Stomach (tissue), 9 donors: ENCODE measurements around the gene PGC. TPM values are rescaled to one million over a fixed set of nuclear protein-coding genes. Genes with fewer than 3 reads are reported as not detected.

Source experiments
- DNase-seq, 2 donors: peaks; one replicate each; pipeline versions ENCODE4 v3.0.0 to v3.0.0-alpha.2; 2013 to 2019
- H3K27ac ChIP-seq, 5 donors: fragments of 200-600 bp in 4 of 5; sonication (generic) in 4 of 5; one replicate each; pipeline ENCODE4 v1.5.1; 2013 to 2019; ENCODE audit warnings: mild to moderate bottlenecking in 1 of 5, moderate library complexity in 1 of 5
- H3K27me3 ChIP-seq, 3 donors: fragments of 200-600 bp; sonication (generic); one replicate each; pipeline ENCODE4 v1.5.1; 2017 to 2019; ENCODE audit warnings: mixed run types in 1 of 3
- H3K36me3 ChIP-seq, 4 donors: fragments of 200-600 bp; sonication (generic); 1 replicate in 3 of 4; 2 replicates in 1 of 4; pipeline ENCODE4 v1.5.1; 2016 to 2019
- H3K4me1 ChIP-seq, 4 donors: fragments of 200-600 bp; sonication (generic); one replicate each; pipeline ENCODE4 v1.5.1; 2016 to 2019
- H3K4me3 ChIP-seq, 4 donors: fragments of 200-600 bp; sonication (generic) in 3 of 4; one replicate each; pipeline ENCODE4 v1.5.1; 2016 to 2019; ENCODE audit warnings: mild to moderate bottlenecking in 1 of 4
- H3K9me3 ChIP-seq, 4 donors: fragments of 200-600 bp; sonication (generic); one replicate each; pipeline ENCODE4 v1.5.1; 2016 to 2019
- CTCF ChIP-seq, 7 experiments: fragments of 450-650 bp in 4 of 7; fragments of 200-600 bp in 3 of 7; sonication (generic) in 3 of 7; IDR thresholded peaks; one replicate each; pipeline ENCODE4 v1.5.1; 2016 to 2019; ENCODE audit warnings: antibody characterized with exemption in 7 of 7, control low read depth in 2 of 7, mild to moderate bottlenecking in 1 of 7
- EP300 ChIP-seq: sonication (generic); formaldehyde crosslinking; IDR thresholded peaks from one replicate; pipeline ENCODE4 v1.6.1; 2017; ENCODE audit warnings: antibody characterized with exemption
- POLR2A ChIP-seq, 4 donors: fragments of 450-650 bp; IDR thresholded peaks; one replicate each; pipeline ENCODE4 v1.6.1; 2016; ENCODE audit warnings: antibody characterized with exemption in 4 of 4, control low read depth in 2 of 4, mild to moderate bottlenecking in 1 of 4, moderate library complexity in 1 of 4
- POLR2AphosphoS5 ChIP-seq, 3 donors: sonication (generic); formaldehyde crosslinking; IDR thresholded peaks; one replicate each; pipeline ENCODE4 v1.6.1; 2016; ENCODE audit warnings: antibody characterized with exemption in 3 of 3
- WGBS, 5 donors: extraction: QIAGEN DNeasy Blood & Tissue Kit in 3 of 5; methylation state at CpG; one replicate each; pipeline versions ENCODE4 v1.1.5 to v1.1.7; 2013 to 2018; 5-methylcytosine and 5-hydroxymethylcytosine counted together
- intact Hi-C: fragments of 100-400 bp; cut with DNase I; formaldehyde crosslinking; loops from one replicate; pipeline ENCODE4 v1.15.1; 2023; ENCODE audit warnings: low total_unique reads
- polyA plus RNA-seq, 3 donors: library from polyadenylated mRNA; stranded (reverse); fragments of 200-250 nt; gene quantifications; one replicate each; pipeline ENCODE4 v1.2.3, GENCODE V29; 2013
- total RNA-seq, 5 donors: library from RNA; depleted of rRNA; stranded (reverse); fragments of >200 nt; gene quantifications; one replicate each; pipeline versions ENCODE4 v1.1.0 to v1.2.3, GENCODE V29; 2014 to 2016
- donor health status: healthy with polysubstance abuse.
- donor health status: Bipolar disorder and iron deficiency.
- donor health status: healthy.

The PGC gene
- total and polyA plus RNA-seq, 8 donors: 101 to 48,206 (median 8,210) TPM

- peaks cover 0 to 4% (median 0%) of the 10 kb centered on the region in 4 donors for H3K36me3 ChIP-seq
- WGBS, 5 donors: 63 to 85% (median 74%) methylated on average over 15 to 21 of the region's 21 CpGs
- no peaks in the 10 kb centered on the region for H3K9me3 ChIP-seq
- peak overlapping the region in 2 of 4 donors; percentile 23 to 32 for H3K4me3 ChIP-seq
- TF ChIP-seq POLR2AphosphoS5 (IDR thresholded peaks at IDR 0.05) (peak in 1 of 3 donors; percentile 30), EP300 (no peak)
- H3K27ac ChIP-seq: peak overlapping the region; percentile 8 to 80 (median 65)
- H3K27me3 ChIP-seq: no peaks in the 10 kb centered on the region
- peak; percentile 59 to 89 for DNase-seq
- intact Hi-C loops: no loop called here
- peaks cover 24 to 92% (median 50%) of the 10 kb centered on the region in 4 donors for H3K4me1 ChIP-seq
Measured at GRCh38 chr6:41723530-41724227, 23.5 kb downstream of the PGC start.

- WGBS, 5 donors: 65 to 80% (median 72%) methylated on average over 8 of the region's 8 CpGs
- H3K9me3 ChIP-seq: no peaks in the 10 kb centered on the region
- intact Hi-C loops: no loop called here
- H3K4me3 ChIP-seq: peak overlapping the region in 2 of 4 donors; percentile 23 to 32
- no peak for DNase-seq
- H3K4me1 ChIP-seq: peaks cover 24 to 88% (median 46%) of the 10 kb centered on the region in 4 donors
- no peaks in the 10 kb centered on the region for H3K27me3 ChIP-seq
- peak overlapping the region in 4 of 5 donors; percentile 8 to 80 (median 68) for H3K27ac ChIP-seq
- H3K36me3 ChIP-seq: peaks cover 0 to 4% (median 0%) of the 10 kb centered on the region in 4 donors
- no peak for TF ChIP-seq POLR2A (IDR thresholded peaks at IDR 0.05)
- TF ChIP-seq CTCF (IDR thresholded peaks at IDR 0.05): no peak
- TF ChIP-seq POLR2AphosphoS5 (IDR thresholded peaks at IDR 0.05): no peak
- TF ChIP-seq EP300: no peak
Measured at GRCh38 chr6:41722969-41723529, 24.1 kb downstream of the PGC start.

GRCh38 chr6:41721414-41721813 lies 25.8 kb downstream of the PGC start:
- TF ChIP-seq POLR2AphosphoS5 (IDR thresholded peaks at IDR 0.05): no peak
- TF ChIP-seq POLR2A (IDR thresholded peaks at IDR 0.05): no peak
- TF ChIP-seq CTCF (IDR thresholded peaks at IDR 0.05): no peak
- TF ChIP-seq EP300: no peak
- no peak overlapping the region for H3K27ac ChIP-seq
- H3K27me3 ChIP-seq: no peaks in the 10 kb centered on the region
- H3K36me3 ChIP-seq: peaks cover 0 to 4% (median 0%) of the 10 kb centered on the region in 4 donors
- intact Hi-C loops: no loop called here
- DNase-seq: no peak
- 91 to 100% (median 97%) methylated on average over 3 of the region's 3 CpGs for WGBS, 5 donors
- H3K4me3 ChIP-seq: no peak overlapping the region
- peaks cover 39 to 89% (median 53%) of the 10 kb centered on the region in 4 donors for H3K4me1 ChIP-seq
- no peaks in the 10 kb centered on the region for H3K9me3 ChIP-seq

GRCh38 chr6:41720783-41721182 lies 26.4 kb downstream of the PGC start:
- H3K36me3 ChIP-seq: peaks cover 0 to 1% (median 0%) of the 10 kb centered on the region in 4 donors
- peaks cover 41 to 89% (median 58%) of the 10 kb centered on the region in 4 donors for H3K4me1 ChIP-seq
- no peak overlapping the region for H3K4me3 ChIP-seq
- 87 to 98% (median 92%) methylated on average over 2 of the region's 2 CpGs for WGBS, 5 donors
- TF ChIP-seq CTCF (IDR thresholded peaks at IDR 0.05): no peak
- TF ChIP-seq POLR2AphosphoS5 (IDR thresholded peaks at IDR 0.05): no peak
- TF ChIP-seq EP300: no peak
- TF ChIP-seq POLR2A (IDR thresholded peaks at IDR 0.05): no peak
- no peaks in the 10 kb centered on the region for H3K9me3 ChIP-seq
- no peak for DNase-seq
- no peaks in the 10 kb centered on the region for H3K27me3 ChIP-seq
- H3K27ac ChIP-seq: no peak overlapping the region
- intact Hi-C loops: no loop called here
